Large intestine (tissue), 3 donors: ENCODE results near the gene FCRL5. TPM values are rescaled to one million over a fixed set of nuclear protein-coding genes. Genes with fewer than 3 reads are reported as not detected.
A peak's percentile ranks its signal among the peaks of the same experiment; 100 is the strongest.

Source experiments
- DNase-seq, 2 donors: peaks; one replicate each; pipeline versions ENCODE4 v3.0.0 to v3.0.0-alpha.2; 2013
- H3K27ac ChIP-seq: one replicate; pipeline ENCODE4 v1.5.1; 2013; ENCODE audit warnings: low read length
- H3K27me3 ChIP-seq: 2 replicates; pipeline ENCODE4 v1.6.1; 2013; ENCODE audit warnings: low read length; ENCODE audit not compliant: control insufficient read depth, insufficient read depth
- H3K36me3 ChIP-seq: 2 replicates; pipeline ENCODE4 v1.6.1; 2013; ENCODE audit warnings: low read length; ENCODE audit not compliant: control insufficient read depth, insufficient read depth
- H3K4me1 ChIP-seq: one replicate; pipeline ENCODE4 v1.6.1; 2013; ENCODE audit warnings: low read length; ENCODE audit not compliant: control insufficient read depth, insufficient read depth
- H3K4me3 ChIP-seq: one replicate; pipeline ENCODE4 v1.5.1; 2013; ENCODE audit warnings: low read length
- H3K9me3 ChIP-seq: one replicate; pipeline ENCODE4 v1.6.1; 2013; ENCODE audit warnings: mild to moderate bottlenecking, low read depth, low read length, moderate library complexity; ENCODE audit not compliant: control insufficient read depth
- WGBS: methylation state at CpG from one replicate; pipeline ENCODE4 v1.1.5; 2013; ENCODE audit warnings: low lambda C conversion rate; ENCODE audit not compliant: insufficient coverage; 5-methylcytosine and 5-hydroxymethylcytosine counted together
- polyA plus RNA-seq: library from polyadenylated mRNA; unstranded; fragments of 120-200 nt; gene quantifications from one replicate; pipeline ENCODE4 v1.2.1, GENCODE V29; 2013

The FCRL5 gene
- polyA plus RNA-seq, 1 donor, result 0.09 TPM

GRCh38 chr1:157505481-157506272 lies 46.6 kb downstream of the FCRL5 start:
- 6% methylated on average over 2 of the region's 13 CpGs for WGBS
- H3K9me3 ChIP-seq, result no peaks in the 10 kb centered on the region
- no peaks in the 10 kb centered on the region for H3K36me3 ChIP-seq
- peak overlapping the region; percentile 14 for H3K27ac ChIP-seq
- peaks cover 10% of the 10 kb centered on the region for H3K4me1 ChIP-seq
- no peaks in the 10 kb centered on the region for H3K27me3 ChIP-seq
- DNase-seq, result peak; percentile 77 to 78
- no peak overlapping the region for H3K4me3 ChIP-seq

GRCh38 chr1:157504646-157505045 lies 47.7 kb downstream of the FCRL5 start:
- 50% methylated on average over 1 of the region's 6 CpGs for WGBS
- H3K4me3 ChIP-seq, result no peak overlapping the region
- no peak for DNase-seq
- peaks cover 9% of the 10 kb centered on the region for H3K4me1 ChIP-seq
- no peaks in the 10 kb centered on the region for H3K9me3 ChIP-seq
- H3K27me3 ChIP-seq, result no peaks in the 10 kb centered on the region
- H3K36me3 ChIP-seq, result no peaks in the 10 kb centered on the region
- H3K27ac ChIP-seq, result no peak overlapping the region

- Histone ChIP-seq H3K27me3 (no peaks in the 10 kb centered on the region), H3K36me3 (no peaks in the 10 kb centered on the region), H3K27ac (peak overlapping the region; percentile 93), H3K4me3 (no peak overlapping the region), H3K4me1 (peaks cover 37% of the 10 kb centered on the region), H3K9me3 (peaks cover 2% of the 10 kb centered on the region)
- no peak for DNase-seq
- 80% methylated on average over 1 of the region's 8 CpGs for WGBS
Measured at GRCh38 chr1:157499521-157499920, 52.8 kb downstream of the FCRL5 start.

GRCh38 chr1:157498736-157499090 lies 53.6 kb downstream of the FCRL5 start:
- Histone ChIP-seq H3K27ac (peak overlapping the region; percentile 93), H3K27me3 (no peaks in the 10 kb centered on the region), H3K4me3 (no peak overlapping the region), H3K36me3 (no peaks in the 10 kb centered on the region), H3K9me3 (peaks cover 2% of the 10 kb centered on the region), H3K4me1 (peaks cover 37% of the 10 kb centered on the region)
- no peak for DNase-seq
- WGBS, result no CpG with 5 or more reads among the region's 2 CpGs

- Histone ChIP-seq H3K9me3 (peaks cover 2% of the 10 kb centered on the region), H3K4me3 (no peak overlapping the region), H3K4me1 (peaks cover 37% of the 10 kb centered on the region), H3K27ac (peak overlapping the region; percentile 93), H3K27me3 (no peaks in the 10 kb centered on the region), H3K36me3 (no peaks in the 10 kb centered on the region)
- DNase-seq, result peak; percentile 73 to 80
- WGBS, result no CpG with 5 or more reads among the region's 3 CpGs
Measured at GRCh38 chr1:157497987-157498735, 54.2 kb downstream of the FCRL5 start.

- Histone ChIP-seq H3K27ac (peak overlapping the region; percentile 93), H3K4me3 (no peak overlapping the region), H3K9me3 (peaks cover 2% of the 10 kb centered on the region), H3K36me3 (no peaks in the 10 kb centered on the region), H3K4me1 (peaks cover 29% of the 10 kb centered on the region), H3K27me3 (no peaks in the 10 kb centered on the region)
- no peak for DNase-seq
- no CpG with 5 or more reads among the region's 1 CpG for WGBS
Measured at GRCh38 chr1:157497284-157497683, 55.0 kb downstream of the FCRL5 start.

- H3K4me3 ChIP-seq, result no peak overlapping the region
- WGBS, result 0% methylated on average over 1 of the region's 5 CpGs
- peak; percentile 35 to 53 for DNase-seq
Measured at GRCh38 chr1:157496121-157496526, 56.2 kb downstream of the FCRL5 start.

GRCh38 chr1:157495285-157495684 lies 57.0 kb downstream of the FCRL5 start:
- Histone ChIP-seq H3K36me3 (no peaks in the 10 kb centered on the region), H3K9me3 (peaks cover 2% of the 10 kb centered on the region), H3K27ac (no peak overlapping the region), H3K4me1 (peaks cover 35% of the 10 kb centered on the region), H3K27me3 (no peaks in the 10 kb centered on the region), H3K4me3 (no peak overlapping the region)
- no peak for DNase-seq
- WGBS, result no CpG with 5 or more reads among the region's 3 CpGs

More at GRCh38 chr1:157496121-157496526, 56.2 kb downstream of the FCRL5 start:
- Histone ChIP-seq H3K36me3 (no peaks in the 10 kb centered on the region), H3K27me3 (no peaks in the 10 kb centered on the region), H3K4me1 (peaks cover 28% of the 10 kb centered on the region), H3K27ac (peak overlapping the region; percentile 93), H3K9me3 (peaks cover 2% of the 10 kb centered on the region)

GRCh38 chr1:157494093-157494492 lies 58.2 kb downstream of the FCRL5 start:
- H3K27ac ChIP-seq, result no peak overlapping the region
- H3K27me3 ChIP-seq, result no peaks in the 10 kb centered on the region
- no peaks in the 10 kb centered on the region for H3K9me3 ChIP-seq
- H3K36me3 ChIP-seq, result no peaks in the 10 kb centered on the region
- peaks cover 31% of the 10 kb centered on the region for H3K4me1 ChIP-seq
- no peak for DNase-seq
- no CpG with 5 or more reads among the region's 4 CpGs for WGBS
- no peak overlapping the region for H3K4me3 ChIP-seq

GRCh38 chr1:157490467-157491165 lies 61.7 kb downstream of the FCRL5 start:
- Histone ChIP-seq H3K4me1 (peaks cover 9% of the 10 kb centered on the region), H3K9me3 (no peaks in the 10 kb centered on the region)
- WGBS, result no CpG with 5 or more reads among the region's 14 CpGs

More at GRCh38 chr1:157490467-157491165, 61.7 kb downstream of the FCRL5 start:
- H3K27me3 ChIP-seq, result no peaks in the 10 kb centered on the region
- no peak overlapping the region for H3K4me3 ChIP-seq
- peak; percentile 62 to 63 for DNase-seq
- H3K27ac ChIP-seq, result peak overlapping the region; percentile 44
- no peaks in the 10 kb centered on the region for H3K36me3 ChIP-seq
